GM23248 (cell line): ENCODE measurements around the gene ZNF497. TPM values are rescaled to one million over a fixed set of nuclear protein-coding genes. Genes with fewer than 3 reads are reported as not detected.

Source experiments
- DNase-seq: peaks from one replicate; pipeline ENCODE4 v3.0.0-alpha.2; 2015
- H2AFZ ChIP-seq: fragments of 200-600 bp; sonication (generic); 2 replicates; pipeline ENCODE4 v1.6.1; 2016; ENCODE audit warnings: antibody characterized with exemption
- H3F3A ChIP-seq: fragments of 200-600 bp; sonication (generic); 2 replicates; pipeline ENCODE4 v1.6.1; 2016; ENCODE audit warnings: mild to moderate bottlenecking, antibody characterized with exemption, mixed run types; ENCODE audit not compliant: insufficient read depth
- H3K27ac ChIP-seq: fragments of 200-600 bp; sonication (generic); 2 replicates; pipeline ENCODE4 v1.5.1; 2016; ENCODE audit warnings: mild to moderate bottlenecking
- H3K27me3 ChIP-seq: fragments of 200-600 bp; sonication (generic); replicated peaks from 2 replicates; pipeline ENCODE4 v1.6.1; 2016; ENCODE audit warnings: mild to moderate bottlenecking; ENCODE audit not compliant: insufficient read depth
- H3K36me3 ChIP-seq: fragments of 200-600 bp; sonication (generic); 2 replicates; pipeline ENCODE4 v1.6.1; 2016; ENCODE audit warnings: low read depth, mild to moderate bottlenecking
- H3K4me1 ChIP-seq: fragments of 200-600 bp; sonication (generic); 2 replicates; pipeline ENCODE4 v1.6.1; 2016; ENCODE audit warnings: mild to moderate bottlenecking; ENCODE audit not compliant: insufficient read depth
- H3K4me2 ChIP-seq: fragments of 200-600 bp; sonication (generic); one replicate; pipeline ENCODE4 v1.6.1; 2016; ENCODE audit warnings: mild to moderate bottlenecking; ENCODE audit not compliant: unreplicated experiment
- H3K4me3 ChIP-seq: fragments of 200-600 bp; sonication (generic); 2 replicates; pipeline ENCODE4 v1.5.1; 2016; ENCODE audit warnings: mild to moderate bottlenecking
- H3K79me2 ChIP-seq: fragments of 200-600 bp; sonication (generic); 2 replicates; pipeline ENCODE4 v1.6.1; 2016; ENCODE audit warnings: mild to moderate bottlenecking; ENCODE audit not compliant: insufficient read depth
- H3K9ac ChIP-seq: fragments of 200-600 bp; sonication (generic); 2 replicates; pipeline ENCODE4 v1.6.1; 2016; ENCODE audit warnings: mild to moderate bottlenecking
- H3K9me2 ChIP-seq: fragments of 200-600 bp; sonication (generic); 2 replicates; pipeline ENCODE4 v1.6.1; 2016; ENCODE audit warnings: mixed run types, mild to moderate bottlenecking, moderate library complexity; ENCODE audit not compliant: insufficient read depth
- H3K9me3 ChIP-seq: fragments of 200-600 bp; sonication (generic); one replicate; pipeline ENCODE4 v1.6.1; 2017; ENCODE audit warnings: low read depth
- H4K20me1 ChIP-seq: fragments of 200-600 bp; sonication (generic); 2 replicates; pipeline ENCODE4 v1.6.0; 2016; ENCODE audit not compliant: insufficient read depth
- EZH2 ChIP-seq: fragments of 200-600 bp; sonication (generic); IDR thresholded peaks from 2 replicates; pipeline ENCODE4 v1.6.1; 2018; ENCODE audit warnings: antibody characterized with exemption, mild to moderate bottlenecking; ENCODE audit not compliant: insufficient read depth, poor library complexity, severe bottlenecking
- EZH2phosphoT487 ChIP-seq: fragments of 200-600 bp; sonication (generic); IDR thresholded peaks from 2 replicates; pipeline ENCODE4 v1.6.1; 2018; ENCODE audit warnings: antibody characterized with exemption, moderate library complexity, mild to moderate bottlenecking, low read depth; ENCODE audit not compliant: insufficient read depth
- WGBS, 2 experiments: methylation state at CpG; one replicate each; pipeline ENCODE4 v1.1.6; 2015 to 2017; ENCODE audit warnings: low lambda C conversion rate in 2 of 2, low coverage in 1 of 2; ENCODE audit errors: missing lambda C conversion rate in 2 of 2; 5-methylcytosine and 5-hydroxymethylcytosine counted together
- in situ Hi-C: fragments of 300-500 bp; cut with MboI; formaldehyde crosslinking; loops from 2 replicates; pipeline ENCODE4 v1.15.0; 2020
- polyA plus RNA-seq: library from polyadenylated mRNA; unstranded; fragments of >200 nt; fragmentation: Nextera tagmentation; extraction: Ambion mirVana; gene quantifications from 2 replicates; pipeline ENCODE4 v1.2.1, GENCODE V29; 2016
- total RNA-seq: library from RNA; depleted of rRNA; stranded (reverse); fragments of >200 nt; shearing (Covaris generic); gene quantifications from 2 replicates; pipeline ENCODE4 v1.2.3, GENCODE V29; 2014

Gene ZNF497
- total and polyA plus RNA-seq, 2 experiments from 2014 or later = 0.65 to 0.97 TPM

DNA sequence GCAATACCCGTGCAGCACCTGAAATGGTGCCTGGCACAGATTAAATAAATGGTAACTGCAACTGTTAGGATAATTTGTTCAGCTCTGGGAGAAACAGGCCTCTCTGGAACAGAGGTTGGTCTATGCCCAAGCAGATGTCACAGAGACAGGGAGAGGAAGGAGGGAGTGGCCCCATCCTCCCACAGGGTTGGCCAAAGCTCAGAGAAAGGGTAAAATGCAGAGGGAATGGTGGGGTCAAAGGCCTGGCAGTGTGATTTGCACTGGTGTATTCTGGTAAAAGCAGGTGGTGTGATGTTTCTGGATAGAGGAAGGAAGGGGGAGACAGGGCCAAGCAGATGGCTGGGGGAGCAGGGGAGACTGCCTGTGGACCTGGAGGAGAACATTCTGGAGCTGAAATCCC lies 26.3 kb downstream of the ZNF497 start:
- H3K79me2 ChIP-seq = peaks cover 28% of the 10 kb centered on the region
- H3F3A ChIP-seq = no peaks in the 10 kb centered on the region
- H3K4me3 ChIP-seq = no peak overlapping the region
- H2AFZ ChIP-seq = no peak overlapping the region
- WGBS, 2 experiments = 96 to 100% methylated on average over 1 of the region's 1 CpG
- TF ChIP-seq EZH2 = no peak
- no peak for TF ChIP-seq EZH2phosphoT487
- peaks cover 13% of the 10 kb centered on the region for H3K36me3 ChIP-seq
- H3K27me3 ChIP-seq = no peaks in the 10 kb centered on the region
- DNase-seq = no peak
- H3K9me2 ChIP-seq = no peaks in the 10 kb centered on the region
- H3K9me3 ChIP-seq = no peaks in the 10 kb centered on the region
- in situ Hi-C loops = no loop called here
- H3K27ac ChIP-seq = no peak overlapping the region
- H3K9ac ChIP-seq = no peak overlapping the region
- no peak overlapping the region for H3K4me2 ChIP-seq
- no peaks in the 10 kb centered on the region for H3K4me1 ChIP-seq
- no peaks in the 10 kb centered on the region for H4K20me1 ChIP-seq

- H3F3A ChIP-seq = peaks cover 4% of the 10 kb centered on the region
- H3K4me1 ChIP-seq = 0 out of 2 replicates have a peak, but pooled peaks cover 3% of the 10 kb centered on the region
- no peak for TF ChIP-seq EZH2
- H3K4me2 ChIP-seq = no peak overlapping the region
- 73 to 91% methylated on average over 3 of the region's 3 CpGs for WGBS, 2 experiments
- in situ Hi-C loops = no loop called here
- H3K36me3 ChIP-seq = peaks cover 13% of the 10 kb centered on the region
- H3K9me3 ChIP-seq = no peaks in the 10 kb centered on the region
- no peak overlapping the region for H3K9ac ChIP-seq
- H3K79me2 ChIP-seq = peaks cover 22% of the 10 kb centered on the region
- H3K9me2 ChIP-seq = no peaks in the 10 kb centered on the region
- no peak overlapping the region for H3K4me3 ChIP-seq
- H3K27ac ChIP-seq = no peak overlapping the region
- H2AFZ ChIP-seq = no peak overlapping the region
- no peaks in the 10 kb centered on the region for H3K27me3 ChIP-seq
- no peak for DNase-seq
- no peaks in the 10 kb centered on the region for H4K20me1 ChIP-seq
Measured at GRCh38 chr19:58335630-58336029, 26.9 kb downstream of the ZNF497 start.

DNA sequence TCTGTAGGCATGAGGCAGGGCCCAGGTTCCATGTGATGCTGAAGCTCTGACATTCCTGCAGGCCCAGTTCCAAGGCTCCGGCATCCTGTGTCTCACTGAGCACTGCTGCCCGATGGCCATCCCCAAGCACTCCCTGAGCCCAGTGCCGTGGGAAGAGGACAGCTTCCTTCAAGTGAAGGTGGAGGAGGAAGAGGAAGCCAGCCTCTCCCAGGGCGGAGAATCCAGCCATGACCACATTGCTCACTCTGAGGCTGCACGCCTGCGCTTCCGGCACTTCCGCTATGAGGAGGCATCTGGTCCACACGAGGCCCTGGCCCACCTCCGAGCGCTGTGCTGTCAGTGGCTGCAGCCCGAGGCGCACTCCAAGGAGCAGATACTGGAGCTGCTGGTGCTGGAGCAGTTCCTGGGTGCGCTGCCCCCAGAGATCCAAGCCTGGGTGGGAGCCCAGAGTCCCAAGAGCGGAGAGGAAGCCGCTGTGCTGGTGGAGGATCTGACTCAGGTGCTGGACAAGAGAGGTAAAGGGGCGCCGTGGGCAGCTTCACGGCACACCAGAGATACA lies 27.8 kb downstream of the ZNF497 start:
- H3K9me3 ChIP-seq = no peaks in the 10 kb centered on the region
- peaks cover 8% of the 10 kb centered on the region for H3K4me1 ChIP-seq
- in situ Hi-C loops = no loop called here
- peaks cover 11% of the 10 kb centered on the region for H3K36me3 ChIP-seq
- no peak for DNase-seq
- no peaks in the 10 kb centered on the region for H3K9me2 ChIP-seq
- H3K27me3 ChIP-seq = no peaks in the 10 kb centered on the region
- peaks cover 22% of the 10 kb centered on the region for H3K79me2 ChIP-seq
- no peak overlapping the region for H3K4me2 ChIP-seq
- 92 to 93% methylated on average over 19 of the region's 19 CpGs for WGBS, 2 experiments
- H4K20me1 ChIP-seq = no peaks in the 10 kb centered on the region
- no peak overlapping the region for H3K9ac ChIP-seq
- no peak overlapping the region for H2AFZ ChIP-seq
- H3F3A ChIP-seq = peaks cover 10% of the 10 kb centered on the region
- no peak for TF ChIP-seq EZH2phosphoT487
- no peak for TF ChIP-seq EZH2
- H3K27ac ChIP-seq = no peak overlapping the region
- no peak overlapping the region for H3K4me3 ChIP-seq

GRCh38 chr19:58332697-58333096 lies 29.9 kb downstream of the ZNF497 start:
- in situ Hi-C loops = no loop called here
- H3K9me2 ChIP-seq = no peaks in the 10 kb centered on the region
- H3F3A ChIP-seq = peaks cover 15% of the 10 kb centered on the region
- no peak overlapping the region for H3K27ac ChIP-seq
- H4K20me1 ChIP-seq = no peaks in the 10 kb centered on the region
- H3K9ac ChIP-seq = no peak overlapping the region
- no peak overlapping the region for H3K4me2 ChIP-seq
- WGBS, 2 experiments = 67 to 79% methylated on average over 1 of the region's 1 CpG
- H3K27me3 ChIP-seq = no peaks in the 10 kb centered on the region
- H3K79me2 ChIP-seq = peaks cover 42% of the 10 kb centered on the region
- H3K4me1 ChIP-seq = peaks cover 15% of the 10 kb centered on the region
- no peaks in the 10 kb centered on the region for H3K9me3 ChIP-seq
- H3K4me3 ChIP-seq = no peak overlapping the region
- no peaks in the 10 kb centered on the region for H3K36me3 ChIP-seq
- TF ChIP-seq EZH2phosphoT487 = no peak
- TF ChIP-seq EZH2 = no peak
- DNase-seq = no peak
- no peak overlapping the region for H2AFZ ChIP-seq

DNA sequence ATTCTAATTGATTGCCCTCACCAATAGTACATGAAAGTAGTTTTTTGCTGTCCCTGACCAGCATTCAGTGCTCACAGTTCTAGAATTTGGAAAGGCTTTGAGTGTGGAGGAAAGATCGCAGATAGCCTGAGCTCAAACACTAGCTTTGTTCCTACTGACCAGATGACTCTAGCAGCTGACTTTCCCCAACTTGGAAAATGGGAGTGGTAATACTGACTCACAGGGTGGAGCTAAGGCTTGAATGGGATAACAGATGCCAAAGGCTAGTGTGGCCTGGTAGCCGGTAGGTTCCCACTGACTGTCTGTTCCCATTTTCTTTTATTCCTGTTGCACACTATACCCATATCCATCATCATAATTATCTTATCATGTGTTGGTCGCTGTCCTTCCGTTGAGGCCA lies 32.1 kb downstream of the ZNF497 start:
- no peak overlapping the region for H3K4me2 ChIP-seq
- no peaks in the 10 kb centered on the region for H3K27me3 ChIP-seq
- peak overlapping the region; percentile 77 for H3K27ac ChIP-seq
- H3K4me3 ChIP-seq = no peak overlapping the region
- peaks cover 15% of the 10 kb centered on the region for H3F3A ChIP-seq
- in situ Hi-C loops = no loop called here
- DNase-seq = peak; percentile 90
- TF ChIP-seq EZH2 (no peak), EZH2phosphoT487 (no peak)
- no peaks in the 10 kb centered on the region for H3K9me2 ChIP-seq
- H4K20me1 ChIP-seq = no peaks in the 10 kb centered on the region
- H3K9me3 ChIP-seq = no peaks in the 10 kb centered on the region
- peaks cover 58% of the 10 kb centered on the region for H3K79me2 ChIP-seq
- H3K9ac ChIP-seq = peak overlapping the region; percentile 51; the same call in 1 of the 2 replicates
- H3K36me3 ChIP-seq = no peaks in the 10 kb centered on the region
- 0 out of 2 replicates have a peak overlapping the region, but pooled peaks have one; percentile 40 for H2AFZ ChIP-seq
- peaks cover 19% of the 10 kb centered on the region for H3K4me1 ChIP-seq
- 54 to 56% methylated on average over 4 of the region's 4 CpGs for WGBS, 2 experiments
